Measurements from ENCODE around the gene AMPH.
"Not testable (repeated sequence)": the region's sequence is repeated elsewhere in the genome, so short reads cannot be mapped to it uniquely, and the experiment has no call there.

The AMPH gene

DNA sequence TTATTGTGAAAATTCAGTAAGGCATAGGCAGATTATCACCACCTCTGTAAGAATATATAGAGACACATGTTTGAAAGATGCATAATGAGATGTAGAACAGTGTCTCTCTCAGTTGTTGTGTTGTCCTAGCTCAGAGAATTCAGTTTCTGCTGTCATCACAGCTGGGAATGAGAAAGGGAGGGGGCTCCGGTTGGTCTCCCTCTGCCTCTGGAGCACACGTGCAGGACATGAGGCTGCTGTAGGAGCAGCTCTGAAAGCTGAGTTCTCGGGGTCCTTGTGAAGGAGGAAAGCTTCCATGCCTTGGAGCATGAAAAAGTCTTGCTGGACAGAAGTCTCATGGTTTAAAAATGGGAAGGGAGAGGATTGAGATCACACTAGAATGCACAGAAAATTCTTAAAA lies 280.4 kb downstream of the AMPH start:
- DNase-seq (ENCODE audit: low spot score): not testable (repeated sequence)

- DNase-seq (ENCODE audit: low spot score): peak; percentile 74
These were observed 281.1 kb downstream of the AMPH start for GRCh38 chr7:38349869-38350583.

DNA sequence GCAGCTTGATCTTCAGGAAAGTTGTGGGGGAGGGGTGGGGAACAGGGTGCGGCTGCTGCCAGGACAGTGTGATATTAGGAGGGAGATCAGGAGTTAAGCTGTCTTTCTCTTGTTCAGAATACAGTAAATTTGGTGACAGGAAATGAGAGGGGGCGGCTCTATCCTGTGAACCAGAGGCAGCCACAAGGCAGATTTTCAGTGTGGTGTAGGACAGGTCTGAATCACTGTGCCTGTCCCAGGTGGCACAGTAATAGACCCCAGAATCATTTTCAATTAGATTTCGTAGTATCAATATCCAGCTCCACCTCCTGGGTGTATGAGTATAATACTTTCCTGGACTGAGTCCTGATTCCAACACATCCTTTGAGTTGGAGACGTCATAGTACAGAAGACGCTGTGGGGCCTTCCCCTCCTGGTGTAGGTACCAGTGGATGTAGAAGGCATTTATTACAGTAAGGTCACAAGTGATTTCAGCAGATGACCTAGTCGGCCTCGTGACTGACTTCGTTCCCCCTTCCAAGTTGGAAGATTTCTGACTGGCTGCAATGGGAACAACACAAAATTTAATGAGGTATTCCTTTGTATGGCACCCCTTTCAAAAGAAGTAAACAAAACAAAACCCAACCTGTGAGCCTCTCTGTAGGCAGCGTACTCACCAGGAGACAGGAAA lies 281.9 kb downstream of the AMPH start:
- DNase-seq (ENCODE audit: low spot score): not testable (repeated sequence)

GRCh38 chr7:38345299-38346172 lies 285.6 kb downstream of the AMPH start:
- peak; percentile 76 for DNase-seq (ENCODE audit: low spot score)

GRCh38 chr7:38344741-38345140 lies 286.4 kb downstream of the AMPH start:
- not testable (repeated sequence) for DNase-seq (ENCODE audit: low spot score)

- not testable (repeated sequence) for DNase-seq (ENCODE audit: low spot score)
These were observed 289.0 kb downstream of the AMPH start for GRCh38 chr7:38342135-38342534.

DNA sequence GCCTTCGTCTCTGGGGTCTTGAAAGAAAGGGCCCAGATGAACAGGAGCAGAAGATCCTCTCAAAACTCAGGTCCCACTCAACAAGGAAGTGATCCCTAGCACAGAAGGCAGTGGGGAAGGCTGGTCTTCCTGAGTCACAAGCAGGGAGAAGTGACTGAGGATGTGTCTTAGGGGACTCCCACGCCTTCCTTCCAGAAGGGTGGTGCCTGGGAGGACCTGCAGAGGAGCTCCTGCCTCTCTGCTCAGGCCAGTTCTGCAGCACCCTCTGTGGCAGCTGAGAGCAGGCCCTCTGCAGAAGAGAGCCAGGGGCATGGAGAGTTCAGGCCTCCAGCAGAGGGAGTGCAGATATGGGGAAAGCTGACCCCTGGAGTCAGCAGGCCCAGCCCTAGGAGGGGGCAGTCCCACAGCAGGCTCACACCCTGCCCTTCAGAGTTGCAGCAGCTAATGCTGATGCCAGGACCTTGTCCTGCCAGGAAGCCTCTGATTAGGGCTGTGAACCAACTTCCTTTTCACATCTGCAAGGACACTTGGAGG lies 289.9 kb downstream of the AMPH start:
- peak; percentile 39 for DNase-seq (ENCODE audit: low spot score)

DNA sequence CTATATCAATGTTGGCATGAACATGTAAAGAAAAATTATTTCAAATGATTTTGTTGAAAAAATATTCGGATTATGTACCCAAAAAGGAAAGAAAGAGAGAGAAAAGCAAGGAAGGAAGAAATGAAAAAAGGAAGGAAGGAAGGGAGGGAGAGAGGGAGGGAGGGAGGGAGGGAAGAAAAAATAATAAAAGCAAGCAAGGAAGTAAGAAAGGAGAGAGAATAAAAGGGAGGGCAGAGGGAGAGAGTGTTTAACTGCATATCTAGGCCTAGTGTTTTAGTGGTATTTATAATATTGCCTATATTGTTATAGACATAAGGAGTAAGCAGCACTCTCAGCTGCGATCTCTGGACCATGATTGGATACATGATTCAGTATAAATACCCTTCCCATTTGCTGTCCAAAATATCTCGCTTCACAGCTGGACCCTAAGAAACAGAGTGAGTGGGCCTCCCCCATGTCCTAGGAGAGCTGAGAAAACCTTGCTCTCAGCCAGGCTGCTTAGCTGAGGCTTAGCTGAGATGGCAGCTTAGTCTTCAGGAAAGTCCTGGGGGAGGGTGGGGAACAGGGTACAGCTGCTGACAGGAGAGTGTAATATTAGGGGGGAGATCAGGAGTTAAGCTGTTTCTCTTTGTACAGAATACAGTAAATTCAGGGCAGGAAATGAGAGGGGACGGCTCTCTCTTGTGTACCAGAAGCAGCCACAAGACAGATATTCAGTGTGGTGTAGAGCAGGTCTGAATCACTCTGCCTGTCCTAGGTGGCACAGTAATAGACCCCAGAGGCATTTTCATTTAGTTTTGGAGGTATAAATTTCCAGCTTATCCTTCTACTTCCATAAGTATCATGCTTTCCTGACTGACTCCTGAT lies 291.0 kb downstream of the AMPH start:
- no peak for DNase-seq (ENCODE audit: low spot score)

DNA sequence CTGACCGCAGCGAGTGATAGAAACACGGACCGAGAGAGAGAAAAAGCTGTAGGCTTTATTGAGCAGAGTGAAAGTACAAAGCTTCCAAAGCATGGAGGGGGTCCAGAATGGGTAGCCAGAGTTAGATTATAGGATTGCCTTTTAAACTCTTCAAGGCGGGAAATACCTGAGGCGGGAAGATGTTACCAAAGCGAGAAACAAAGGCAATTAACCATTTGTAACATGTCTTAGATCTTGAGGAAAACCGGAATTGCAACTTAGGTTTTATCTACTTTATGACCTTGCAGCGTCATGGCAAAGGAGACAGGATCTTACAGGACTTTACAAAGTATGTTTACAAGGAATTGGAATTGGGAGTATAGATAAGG lies 295.0 kb downstream of the AMPH start:
- not testable (repeated sequence) for DNase-seq (ENCODE audit: low spot score)

DNA sequence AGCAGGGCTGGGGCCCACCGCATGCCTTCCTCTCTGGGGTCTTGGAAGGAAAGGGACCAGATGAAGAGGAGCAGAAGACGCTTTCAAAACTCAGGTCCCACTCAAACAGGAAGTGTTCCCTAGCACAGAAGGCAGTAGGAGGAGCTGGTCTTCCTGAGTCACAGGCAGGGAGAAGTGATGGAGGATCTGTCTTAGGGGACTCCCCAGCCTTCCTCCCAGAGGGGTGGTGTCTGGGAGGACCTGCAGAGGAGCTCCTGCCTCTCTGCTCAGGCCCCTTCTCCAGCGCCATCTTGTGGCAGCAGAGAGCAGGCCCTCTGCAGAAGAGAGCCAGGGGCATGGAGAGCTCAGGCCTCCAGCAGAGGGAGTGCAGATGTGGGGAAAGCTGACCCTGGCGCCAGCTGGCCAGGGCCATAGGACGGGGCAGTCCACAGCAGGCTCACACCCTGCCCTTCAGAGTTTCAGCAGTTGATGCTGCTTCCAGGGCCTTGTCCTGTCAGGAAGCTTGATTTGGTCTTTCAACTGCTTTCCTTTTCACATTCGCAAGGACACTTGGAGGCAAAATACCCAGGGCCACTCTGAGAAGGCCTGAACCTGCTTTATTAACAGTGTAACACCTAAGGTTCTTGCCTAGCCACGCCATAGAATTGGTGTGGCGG lies 295.6 kb downstream of the AMPH start:
- peak; percentile 97 for DNase-seq (ENCODE audit: low spot score)

GRCh38 chr7:38335128-38335491 lies 296.1 kb downstream of the AMPH start:
- DNase-seq (ENCODE audit: low spot score): no peak

GRCh38 chr7:38334163-38334562 lies 297.0 kb downstream of the AMPH start:
- no peak for DNase-seq (ENCODE audit: low spot score)
